ENCODE results near the gene AGAP1. TPM values are rescaled to one million over a fixed set of nuclear protein-coding genes. Genes with fewer than 3 reads are reported as not detected.

AGAP1 gene
- total RNA-seq, 1 donor = 12.3 TPM

DNA sequence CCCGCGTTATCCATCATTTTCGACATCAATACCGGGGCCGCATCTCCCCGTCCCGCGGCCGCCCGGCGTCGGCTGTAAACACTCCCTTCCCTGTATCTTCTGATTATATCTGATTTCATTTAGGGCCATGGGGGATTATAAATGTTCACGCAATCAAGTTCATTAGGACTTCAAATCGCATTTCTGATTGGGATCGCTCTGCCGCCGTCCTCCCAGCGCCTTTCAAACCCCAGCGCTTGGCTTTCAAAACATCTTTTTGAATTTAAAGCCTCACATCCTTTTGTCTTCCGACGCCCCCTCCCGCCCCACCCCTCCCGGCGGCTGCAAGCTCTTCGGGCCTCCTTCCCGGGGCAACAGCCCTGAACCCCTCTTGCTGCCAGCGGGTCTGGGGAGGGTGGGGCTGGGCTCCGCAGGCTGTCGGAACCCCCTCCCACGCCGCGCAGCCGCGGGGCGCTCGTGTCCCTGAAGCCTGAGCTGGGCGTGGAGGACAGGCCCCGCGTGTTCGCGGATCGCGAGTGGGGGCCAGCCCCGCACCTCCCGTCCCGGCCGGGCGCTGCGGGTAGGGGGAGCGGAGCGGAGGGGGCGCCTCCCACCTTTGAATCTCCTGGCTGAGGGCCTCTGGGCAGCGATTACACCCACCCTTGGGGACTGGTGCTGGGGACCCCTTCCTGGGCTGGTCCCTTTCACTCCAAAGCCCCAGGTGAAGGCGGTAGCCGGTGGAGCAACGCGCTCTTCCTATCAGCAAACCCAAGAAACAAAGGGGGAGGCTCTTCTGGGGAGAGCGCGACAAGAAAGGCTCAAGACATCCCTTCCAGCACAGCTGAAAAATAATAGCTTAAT lies 685.6 kb downstream of the AGAP1 start:
- peak overlapping the region; percentile 17 for H3K4me3 ChIP-seq (ENCODE audit: low read depth, low read length)
- DNase-seq (ENCODE audit: low read depth) = no peak
- TF ChIP-seq, protein P1, sequence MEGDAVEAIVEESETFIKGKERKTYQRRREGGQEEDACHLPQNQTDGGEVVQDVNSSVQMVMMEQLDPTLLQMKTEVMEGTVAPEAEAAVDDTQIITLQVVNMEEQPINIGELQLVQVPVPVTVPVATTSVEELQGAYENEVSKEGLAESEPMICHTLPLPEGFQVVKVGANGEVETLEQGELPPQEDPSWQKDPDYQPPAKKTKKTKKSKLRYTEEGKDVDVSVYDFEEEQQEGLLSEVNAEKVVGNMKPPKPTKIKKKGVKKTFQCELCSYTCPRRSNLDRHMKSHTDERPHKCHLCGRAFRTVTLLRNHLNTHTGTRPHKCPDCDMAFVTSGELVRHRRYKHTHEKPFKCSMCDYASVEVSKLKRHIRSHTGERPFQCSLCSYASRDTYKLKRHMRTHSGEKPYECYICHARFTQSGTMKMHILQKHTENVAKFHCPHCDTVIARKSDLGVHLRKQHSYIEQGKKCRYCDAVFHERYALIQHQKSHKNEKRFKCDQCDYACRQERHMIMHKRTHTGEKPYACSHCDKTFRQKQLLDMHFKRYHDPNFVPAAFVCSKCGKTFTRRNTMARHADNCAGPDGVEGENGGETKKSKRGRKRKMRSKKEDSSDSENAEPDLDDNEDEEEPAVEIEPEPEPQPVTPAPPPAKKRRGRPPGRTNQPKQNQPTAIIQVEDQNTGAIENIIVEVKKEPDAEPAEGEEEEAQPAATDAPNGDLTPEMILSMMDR (IDR thresholded peaks at IDR 0.05; ENCODE audit: insufficient read depth, low read length) = no peak

DNA sequence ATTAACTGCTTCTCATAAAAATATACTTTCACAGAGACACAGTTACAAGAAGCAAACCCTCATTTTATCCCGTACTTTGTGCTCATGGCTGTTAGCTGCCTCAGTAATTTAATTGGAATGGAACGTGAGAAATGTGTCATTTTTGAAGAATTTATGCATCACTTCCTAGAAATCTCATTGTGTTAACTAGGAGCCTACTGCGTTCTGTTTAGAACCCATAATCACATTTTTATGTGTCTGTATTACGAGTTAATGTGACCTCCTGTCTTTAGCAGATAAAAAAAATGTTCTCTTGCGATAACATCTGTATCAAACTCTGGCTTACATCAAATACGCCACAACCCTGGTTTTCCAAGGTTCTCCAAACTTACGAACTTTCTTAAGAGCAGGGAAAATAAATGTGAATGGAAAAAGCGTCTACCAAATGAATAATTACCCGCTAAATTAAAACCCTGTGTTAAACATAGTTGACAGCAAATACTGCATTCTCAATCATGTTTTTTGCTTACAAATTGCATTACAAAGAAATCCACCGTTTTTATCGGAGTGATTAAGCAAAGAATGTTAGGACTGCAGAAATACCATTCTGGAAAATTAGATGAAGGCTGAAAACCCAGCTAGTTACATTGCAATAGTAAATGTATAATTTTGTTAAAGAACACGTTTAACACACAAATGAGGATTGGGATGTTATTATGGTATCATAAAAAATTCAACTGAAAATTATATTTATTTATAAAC lies 686.4 kb downstream of the AGAP1 start:
- H3K4me3 ChIP-seq (ENCODE audit: low read depth, low read length) = no peak overlapping the region
- TF ChIP-seq, protein P1 (IDR thresholded peaks at IDR 0.05; ENCODE audit: insufficient read depth, low read length) = no peak
- DNase-seq (ENCODE audit: low read depth) = peak; percentile 28

DNA sequence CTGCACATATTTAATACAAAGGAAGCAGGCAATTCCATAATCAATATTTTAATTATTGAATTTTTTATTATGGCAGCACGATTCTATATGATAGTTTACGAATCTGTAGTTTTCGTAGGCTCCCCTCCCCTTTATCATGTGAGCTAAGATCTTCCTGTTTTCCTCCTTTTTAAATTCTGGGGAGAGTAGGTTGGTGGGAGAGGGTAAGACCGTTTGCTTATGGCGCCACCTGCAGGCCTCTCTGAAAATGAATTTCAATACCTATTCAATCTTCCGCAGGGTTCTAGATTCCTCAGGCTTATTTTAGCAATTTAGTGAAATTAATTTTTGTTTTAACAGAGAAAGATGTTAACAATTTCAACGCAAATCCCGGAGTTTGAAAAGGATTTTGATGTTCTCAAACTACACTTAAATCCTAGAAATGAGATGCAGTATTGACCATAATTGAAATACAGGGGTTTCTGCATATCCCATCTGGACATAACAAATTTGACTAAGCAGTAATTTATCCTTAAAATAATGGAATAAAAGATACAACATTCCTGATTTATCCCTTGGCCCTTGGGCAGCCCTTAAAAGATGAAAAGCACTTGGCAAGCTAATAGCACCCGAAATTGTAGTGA lies 687.1 kb downstream of the AGAP1 start:
- H3K4me3 ChIP-seq (ENCODE audit: low read depth, low read length) = no peak overlapping the region
- TF ChIP-seq, protein P1 (IDR thresholded peaks at IDR 0.05; ENCODE audit: insufficient read depth, low read length) = peak; percentile 62
- peak; percentile 70 for DNase-seq (ENCODE audit: low read depth)

Small RNA genes within 50 kb of the gene (small RNA-seq; reads per million reads assigned to genes)
- gene RF00019 (not detected), gene RN7SL204P (not detected), gene RNU7-127P (not detected), gene TMSB10P1 (0.32 reads per million)
